OCI-LY7 (cell line): Measurements from ENCODE around the gene ADCY1.

ENCODE experiments used
- EZH2phosphoT487 ChIP-seq: fragments of 200-600 bp; sonication (generic); IDR thresholded peaks from 2 replicates; pipeline ENCODE4 v1.6.1; 2018; ENCODE audit warnings: low read depth, borderline replicate concordance, mild to moderate bottlenecking, mixed run types, antibody characterized with exemption, low read length, moderate library complexity, mixed read lengths
- TF ChIP-seq, protein P1 (sequence below): fragments of 200-600 bp; sonication (generic); conservative IDR thresholded peaks from 2 replicates; pipeline ENCODE4 v1.5.1; 2014; ENCODE audit warnings: mild to moderate bottlenecking, antibody characterized with exemption, low read length, moderate library complexity, mixed read lengths

DNA sequence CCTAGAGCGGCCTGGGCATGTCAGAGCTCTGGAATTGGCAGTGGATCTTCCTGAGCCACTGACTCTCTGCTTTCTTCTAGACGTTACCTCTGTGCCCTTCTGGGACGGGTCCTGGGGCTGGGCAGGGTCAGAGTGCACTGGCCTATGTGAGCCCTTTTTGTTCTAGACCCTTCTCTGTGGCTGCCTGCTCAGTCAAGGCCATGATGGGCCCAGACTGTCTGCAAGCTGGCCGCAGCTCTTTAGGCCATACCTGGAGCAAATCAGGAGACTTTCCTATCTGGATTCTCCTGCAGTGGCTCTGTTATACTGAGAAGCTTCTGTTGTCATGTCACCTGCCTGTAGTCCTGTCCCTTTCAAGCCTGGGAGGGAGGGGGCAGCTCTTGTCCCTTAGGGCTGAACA, 70.1 kb downstream of the ADCY1 start:
- TF ChIP-seq, protein P1, sequence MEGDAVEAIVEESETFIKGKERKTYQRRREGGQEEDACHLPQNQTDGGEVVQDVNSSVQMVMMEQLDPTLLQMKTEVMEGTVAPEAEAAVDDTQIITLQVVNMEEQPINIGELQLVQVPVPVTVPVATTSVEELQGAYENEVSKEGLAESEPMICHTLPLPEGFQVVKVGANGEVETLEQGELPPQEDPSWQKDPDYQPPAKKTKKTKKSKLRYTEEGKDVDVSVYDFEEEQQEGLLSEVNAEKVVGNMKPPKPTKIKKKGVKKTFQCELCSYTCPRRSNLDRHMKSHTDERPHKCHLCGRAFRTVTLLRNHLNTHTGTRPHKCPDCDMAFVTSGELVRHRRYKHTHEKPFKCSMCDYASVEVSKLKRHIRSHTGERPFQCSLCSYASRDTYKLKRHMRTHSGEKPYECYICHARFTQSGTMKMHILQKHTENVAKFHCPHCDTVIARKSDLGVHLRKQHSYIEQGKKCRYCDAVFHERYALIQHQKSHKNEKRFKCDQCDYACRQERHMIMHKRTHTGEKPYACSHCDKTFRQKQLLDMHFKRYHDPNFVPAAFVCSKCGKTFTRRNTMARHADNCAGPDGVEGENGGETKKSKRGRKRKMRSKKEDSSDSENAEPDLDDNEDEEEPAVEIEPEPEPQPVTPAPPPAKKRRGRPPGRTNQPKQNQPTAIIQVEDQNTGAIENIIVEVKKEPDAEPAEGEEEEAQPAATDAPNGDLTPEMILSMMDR: no peak
- no peak for TF ChIP-seq EZH2phosphoT487
